ENCODE data around the gene NBPF11.
"Not testable (repeated sequence)": the region's sequence is repeated elsewhere in the genome, so short reads cannot be mapped to it uniquely, and the experiment has no call there.

- not testable (repeated sequence) for TF ChIP-seq CTCF (conservative IDR thresholded peaks at IDR 0.05; ENCODE audit: low read depth in 2 of 2); POLR2AphosphoS5 (IDR thresholded peaks at IDR 0.05; ENCODE audit: low read depth)
Measured at GRCh38 chr1:148141936-148142335, 10.1 kb downstream of the NBPF11 start.
